ENCODE data around the gene S100A3.

Gene S100A3

DNA sequence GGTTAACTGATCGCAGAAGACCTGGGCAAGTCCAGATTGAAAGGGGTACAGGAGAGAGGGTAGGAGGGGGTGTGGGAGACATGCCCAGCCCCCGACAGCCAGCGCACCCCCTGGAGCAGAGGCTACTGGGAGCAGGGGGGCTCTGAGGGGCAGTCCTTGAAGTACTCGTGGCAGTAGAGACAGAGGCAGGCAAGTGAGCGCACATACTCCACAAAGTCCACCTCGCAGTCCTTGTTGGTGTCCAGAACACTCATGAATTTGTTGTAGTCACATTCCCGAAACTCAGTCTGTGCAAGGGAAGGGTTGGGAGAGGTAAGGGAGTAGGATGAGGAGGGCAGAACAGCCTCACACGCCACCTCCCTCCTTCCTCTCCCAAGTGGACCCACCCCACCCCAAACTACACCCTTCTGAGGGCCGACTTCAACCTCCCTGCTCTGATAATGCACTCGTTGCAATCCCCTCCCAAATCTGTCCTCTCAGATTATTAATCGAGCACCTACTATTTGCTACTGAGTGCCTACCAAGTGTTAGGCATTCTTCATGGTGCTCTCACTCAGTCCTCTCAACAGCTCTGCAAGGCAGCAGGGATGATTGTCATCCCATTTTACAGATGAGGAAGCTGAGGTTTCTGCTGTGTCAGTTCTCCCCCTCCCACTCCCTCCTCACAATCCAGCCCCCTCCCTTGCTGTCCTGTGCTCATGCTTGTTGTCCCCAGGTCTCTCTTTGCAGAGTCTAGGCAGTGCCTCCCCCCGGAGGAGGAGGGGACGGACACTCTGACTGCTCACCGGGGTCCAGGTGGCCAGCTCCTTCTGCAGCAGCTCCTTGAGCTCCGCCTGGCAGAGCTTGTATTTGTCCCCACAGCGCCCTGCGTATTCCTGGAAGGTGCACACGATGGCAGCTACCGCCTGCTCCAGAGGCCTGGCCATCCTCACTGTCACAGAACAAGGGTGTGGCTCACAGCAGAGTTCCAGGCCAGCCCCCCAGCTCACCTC is 1.2 kb downstream of the S100A3 start:
- DNase-seq = no peak

DNA sequence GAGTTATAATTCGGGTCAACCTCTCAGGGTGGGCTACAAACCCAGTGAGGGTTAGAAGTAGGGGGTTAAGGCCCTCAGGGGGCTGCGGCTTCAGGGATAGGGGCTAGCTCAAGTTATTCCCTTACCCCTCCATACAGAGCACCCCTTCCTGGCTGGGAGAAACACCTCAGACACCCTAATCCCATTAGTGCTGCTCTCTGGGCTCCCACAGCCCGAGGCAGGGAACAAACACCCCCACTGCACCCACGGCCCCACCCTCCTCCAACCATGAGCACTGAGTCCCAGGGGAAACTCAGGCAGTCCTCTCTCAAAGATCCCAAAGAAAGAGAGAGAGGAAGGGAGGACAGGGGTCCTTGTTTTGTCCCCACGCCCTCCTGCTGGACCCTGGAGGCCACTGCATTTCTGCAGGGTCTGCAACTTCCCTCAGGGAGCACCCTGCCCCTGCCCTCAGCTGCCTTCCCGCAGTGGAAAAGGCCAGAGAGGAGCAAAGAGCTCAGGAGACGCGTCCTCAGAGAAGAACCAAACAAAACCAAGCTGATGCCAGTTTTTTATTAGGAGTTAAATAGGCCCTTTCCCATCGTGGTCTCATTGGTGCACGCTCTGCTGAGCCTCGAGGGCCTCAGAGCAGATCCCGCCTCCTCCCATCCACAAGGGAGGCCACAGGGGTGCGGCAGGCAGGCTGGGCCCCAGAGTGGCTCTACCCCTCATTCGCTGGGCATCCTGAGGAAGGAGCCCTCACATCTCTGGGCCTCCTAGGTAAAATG is 2.1 kb downstream of the S100A3 start:
- DNase-seq = no peak

- no peak for DNase-seq
Measured at GRCh38 chr1:153546371-153546770, 2.7 kb downstream of the S100A3 start.

GRCh38 chr1:153545067-153546055 is 3.7 kb downstream of the S100A3 start, which contains the start of gene S100A4:
Gene S100A4 (minus strand): TSS chr1:153545806. CDS start chr1:153544794, 1,012 bp downstream.
- peak; percentile 86 for DNase-seq

GRCh38 chr1:153544453-153545066 is 4.5 kb downstream of the S100A3 start:
- no peak for DNase-seq

DNA sequence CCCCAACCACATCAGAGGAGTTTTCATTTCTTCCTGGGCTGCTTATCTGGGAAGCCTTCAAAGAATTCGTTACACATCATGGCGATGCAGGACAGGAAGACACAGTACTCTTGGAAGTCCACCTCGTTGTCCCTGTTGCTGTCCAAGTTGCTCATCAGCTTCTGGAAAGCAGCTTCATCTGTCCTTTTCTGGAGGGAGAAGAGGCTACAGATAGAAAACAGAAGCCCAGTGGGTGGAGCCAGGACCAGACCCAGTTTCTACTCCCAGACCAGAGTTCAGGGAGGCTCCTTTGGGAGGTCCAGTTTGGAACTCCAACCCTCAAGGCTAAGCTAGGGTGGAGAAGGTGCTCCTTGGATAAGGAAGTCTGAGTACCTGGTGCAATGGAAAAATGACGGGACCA is 5.3 kb downstream of the S100A3 start:
- no peak for DNase-seq

DNA sequence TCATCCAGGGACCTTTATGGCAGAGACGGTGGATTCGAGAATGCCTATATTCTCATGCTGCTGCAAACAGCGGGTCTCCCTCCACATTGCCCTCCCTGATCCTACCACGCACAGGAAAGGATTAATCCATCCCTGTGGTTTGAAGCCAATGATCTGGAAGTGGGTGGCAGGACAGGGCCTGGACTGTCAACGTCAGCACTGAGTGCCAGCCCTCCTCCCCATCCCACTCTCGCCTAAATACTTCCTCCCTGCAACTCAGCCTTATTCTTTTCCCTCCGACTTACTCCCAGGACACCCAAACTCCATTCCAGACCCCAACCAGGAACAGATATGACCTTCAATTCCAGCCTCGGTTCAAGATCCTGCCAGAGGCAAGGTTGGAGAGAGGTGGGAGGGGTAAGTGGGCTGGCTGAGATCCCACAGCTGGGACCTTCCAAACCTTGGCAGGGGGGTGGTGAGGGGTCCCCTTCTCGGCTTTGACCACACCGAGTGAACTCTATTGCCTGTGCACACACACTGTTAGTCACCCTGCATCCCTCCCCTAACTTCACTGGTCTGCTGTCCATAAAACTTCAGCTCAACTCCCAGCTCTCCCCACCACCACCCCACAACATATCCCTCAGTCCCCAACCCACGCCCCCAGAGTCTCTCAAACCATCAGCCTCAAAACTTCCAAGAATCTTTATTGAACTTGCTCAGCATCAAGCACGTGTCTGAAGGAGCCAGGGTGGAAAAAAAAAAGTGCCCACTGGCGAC is 5.9 kb downstream of the S100A3 start:
- DNase-seq = no peak

- no peak for DNase-seq
Measured at GRCh38 chr1:153541641-153542590, 7.1 kb downstream of the S100A3 start.

DNA sequence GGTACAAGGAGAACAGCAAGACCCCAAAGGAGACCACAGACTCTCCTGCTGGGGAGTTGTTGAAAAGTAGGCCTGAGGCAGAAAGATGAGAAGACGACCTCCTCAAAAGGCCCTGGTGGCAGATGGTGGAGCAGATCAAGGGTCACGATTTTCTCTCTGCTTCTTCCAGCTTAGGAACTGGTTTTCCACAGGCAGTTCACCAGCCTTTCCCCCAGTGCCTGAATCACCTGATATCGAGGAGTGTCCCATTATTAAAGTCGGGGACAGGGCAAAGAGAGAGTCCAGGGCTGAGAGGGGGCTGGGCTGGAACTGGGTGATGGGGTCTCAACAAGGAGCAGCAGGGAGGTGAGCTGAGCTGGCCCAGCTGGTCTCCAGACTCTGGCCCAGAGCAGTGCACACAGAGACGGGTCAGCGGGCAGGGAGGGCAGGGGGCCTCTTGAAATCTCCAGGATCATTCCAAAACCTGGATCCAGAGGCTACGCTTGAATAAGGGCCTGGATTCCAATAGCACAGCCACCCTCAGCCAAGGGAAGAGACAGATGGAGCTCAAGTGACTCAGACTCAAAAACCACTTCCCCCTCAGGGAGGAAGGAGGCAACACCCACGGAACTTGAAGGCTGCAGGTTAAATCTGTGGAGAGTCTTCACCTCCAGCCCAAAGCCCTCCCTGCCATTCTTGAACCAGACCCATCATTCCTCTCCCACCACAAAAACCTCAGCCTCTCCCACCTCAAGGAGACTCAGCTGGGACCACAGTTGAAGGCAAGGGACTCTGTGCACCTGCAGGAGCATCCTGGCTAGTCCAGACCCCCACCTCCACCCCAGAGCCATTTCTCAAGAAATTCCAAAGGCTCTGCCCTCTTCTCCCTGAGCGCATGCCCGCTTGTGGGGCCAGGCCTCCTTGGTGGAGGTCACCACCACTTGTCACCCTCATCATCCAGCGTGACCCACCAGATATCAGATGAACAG is 8.4 kb downstream of the S100A3 start, which contains the start of gene S100A5:
S100A5 (minus strand) TSS at position 541 of the 968 bp plus-strand sequence. CDS start 743 bp downstream, outside the sequence.
- DNase-seq = no peak

GRCh38 chr1:153539395-153540093 is 9.5 kb downstream of the S100A3 start:
- DNase-seq = no peak

DNA sequence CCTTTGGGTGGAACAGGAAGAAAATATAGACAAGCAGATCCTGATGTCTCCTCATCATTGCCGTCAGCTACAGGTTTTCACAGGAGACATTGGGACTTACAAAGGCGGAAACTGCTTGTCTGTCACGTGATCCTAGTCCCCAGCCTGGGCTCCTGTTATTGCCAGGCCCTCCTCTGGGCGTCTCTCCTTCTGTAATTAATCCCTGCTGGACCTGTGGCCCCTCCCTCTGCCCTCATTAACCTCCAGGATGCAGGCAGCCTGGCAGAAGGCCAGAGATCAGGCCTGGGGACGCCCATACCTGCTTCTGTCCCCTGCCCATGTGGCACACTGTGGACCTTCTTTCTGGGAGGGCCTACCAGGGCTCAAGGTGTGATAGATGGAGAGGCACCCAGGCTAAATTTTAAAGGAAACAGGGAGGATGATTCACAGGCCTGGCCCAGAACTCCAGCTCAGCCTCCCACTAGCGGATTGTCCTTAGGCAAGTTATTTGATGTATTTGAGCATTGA is 10.7 kb downstream of the S100A3 start:
- DNase-seq = peak; percentile 39

- DNase-seq = no peak
Measured at GRCh38 chr1:153537376-153537730, 11.7 kb downstream of the S100A3 start.

- no peak for DNase-seq
Measured at GRCh38 chr1:153536671-153537375, 12.2 kb downstream of the S100A3 start.

DNA sequence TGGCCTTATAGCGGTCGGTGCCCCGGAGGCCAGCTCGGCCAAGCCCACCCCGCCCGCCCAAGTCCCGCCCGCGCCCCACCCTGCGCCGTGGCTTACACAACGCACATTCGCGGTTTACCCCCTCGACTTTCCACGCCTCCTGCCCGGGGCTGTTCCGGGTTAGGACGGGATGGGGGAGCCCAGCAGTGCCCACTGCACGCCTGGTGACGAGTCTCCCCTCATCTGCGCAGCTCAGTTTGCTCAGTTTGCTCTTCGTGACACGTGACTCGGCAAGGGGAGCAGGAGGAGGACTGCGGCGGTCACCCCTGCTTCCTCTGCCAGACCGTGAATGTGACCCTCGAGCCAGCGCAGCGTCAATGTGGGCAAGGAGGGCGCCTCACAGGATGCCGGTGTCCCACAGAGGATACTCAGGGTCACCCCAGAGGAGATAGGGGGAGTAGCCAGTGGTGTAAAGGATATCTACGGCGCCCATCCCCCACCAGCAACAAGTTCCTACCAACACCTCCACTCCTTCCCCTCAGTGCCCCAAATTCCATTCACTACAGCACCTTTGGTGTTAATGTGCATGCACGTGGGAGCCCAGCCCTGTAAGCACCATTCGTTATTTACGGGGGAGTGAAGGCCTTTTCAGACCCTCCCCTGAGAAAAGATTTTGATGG is 12.9 kb downstream of the S100A3 start:
- no peak for DNase-seq

- no peak for DNase-seq
Measured at GRCh38 chr1:153535242-153536011, 13.6 kb downstream of the S100A3 start, which contains the start of gene S100A6. Gene S100A6 (minus strand): TSS chr1:153535991. CDS start chr1:153535339, 652 bp downstream.

DNA sequence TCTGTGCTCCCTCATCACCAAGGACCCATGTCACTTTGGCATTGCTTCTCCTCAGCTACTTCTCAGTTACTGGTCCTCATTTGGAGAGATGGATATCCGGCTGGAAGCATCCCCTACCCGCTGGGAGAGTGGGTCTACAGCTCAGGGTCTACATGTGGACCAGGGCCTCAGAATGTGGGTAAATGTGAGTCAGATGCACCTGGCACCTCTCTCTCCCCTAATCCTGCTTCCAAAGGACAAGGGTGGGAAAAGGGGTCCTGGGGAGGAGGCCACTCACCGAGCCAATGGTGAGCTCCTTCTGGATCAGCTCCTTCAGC is 14.2 kb downstream of the S100A3 start:
- no peak for DNase-seq

All from NCI-H1436 treated with DMSO at 0.1 percent for 48 hours (cell line).